Adrenal gland (tissue), 12 donors: ENCODE data around the gene KRTAP19-1. TPM values are rescaled to one million over a fixed set of nuclear protein-coding genes. Genes with fewer than 3 reads are reported as not detected.

Experiments used
- DNase-seq, 7 donors: peaks; one replicate each; pipeline ENCODE4 v3.0.0-alpha.2; 2019 to 2020
- H3K27ac ChIP-seq, 5 donors: fragments of 200-600 bp; sonication (generic) in 4 of 5; 1 replicate in 3 of 5; 2 replicates in 2 of 5; pipeline versions ENCODE4 v1.5.1 to v1.8.0; 2016 to 2020; ENCODE audit warnings: mild to moderate bottlenecking in 1 of 5
- H3K27me3 ChIP-seq: fragments of 200-600 bp; 2 replicates; pipeline ENCODE4 v1.8.0; 2021
- H3K36me3 ChIP-seq, 2 donors: fragments of 200-600 bp; replicated peaks in 1 of 2; 1 replicate in 1 of 2; 2 replicates in 1 of 2; pipeline versions ENCODE4 v1.5.1 to v1.8.0; 2018 to 2022
- H3K4me1 ChIP-seq, 2 donors: fragments of 200-600 bp; replicated peaks in 1 of 2; 1 replicate in 1 of 2; 2 replicates in 1 of 2; pipeline versions ENCODE4 v1.5.1 to v1.8.0; 2018 to 2021
- H3K4me3 ChIP-seq, 4 donors: fragments of 200-600 bp; sonication (generic) in 3 of 4; one replicate each; pipeline ENCODE4 v1.5.1; 2016 to 2018
- H3K9me3 ChIP-seq, 3 donors: fragments of 200-600 bp; sonication (generic) in 1 of 3; replicated peaks in 1 of 3; 1 replicate in 2 of 3; 2 replicates in 1 of 3; pipeline versions ENCODE4 v1.5.1 to v1.8.0; 2016 to 2021
- POLR2A ChIP-seq, 2 donors: fragments of 450-650 bp; IDR thresholded peaks; one replicate each; pipeline ENCODE4 v1.6.1; 2017; ENCODE audit warnings: antibody characterized with exemption in 2 of 2, mild to moderate bottlenecking in 2 of 2, moderate library complexity in 1 of 2
- WGBS, 4 donors: extraction: QIAGEN DNeasy Blood & Tissue Kit in 2 of 4; methylation state at CpG; one replicate each; pipeline versions ENCODE4 v1.1.5 to v1.1.7; 2013 to 2017; 5-methylcytosine and 5-hydroxymethylcytosine counted together
- intact Hi-C, 2 donors: fragments of 100-400 bp; cut with DNase I; formaldehyde crosslinking; loops; one replicate each; pipeline versions ENCODE4 v1.14.1 to v1.15.0; 2022 to 2023
- polyA plus RNA-seq, 3 donors: library from polyadenylated mRNA; stranded (reverse); fragments of 200-250 nt in 2 of 3; fragments of 350-450 nt in 1 of 3; fragmentation: Illumina TruSeq in 1 of 3; extraction: RNeasy Lipid Tissue Mini Kit (QIAGEN cat#74804) in 1 of 3; gene quantifications; one replicate each; pipeline ENCODE4 v1.2.3, GENCODE V29; 2013 to 2014
- total RNA-seq, 9 donors: library from RNA; depleted of rRNA in 4 of 9; stranded (reverse); fragments of >200 nt in 4 of 9; fragments of 120-200 nt in 1 of 9; fragmentation: NEBNext Ultra II Directional in 1 of 9; extraction: Animal tissue kit (Norgen Biotek cat#: 25700) in 1 of 9; gene quantifications; one replicate each; pipeline versions ENCODE4 v1.1.0 to v1.2.4, GENCODE V29; 2013 to 2023
- TF ChIP-seq, protein P1 (sequence below), 6 experiments: fragments of 450-650 bp in 4 of 6; fragments of 200-600 bp in 2 of 6; sonication (generic) in 1 of 6; IDR thresholded peaks; 1 replicate in 5 of 6; 2 replicates in 1 of 6; pipeline versions ENCODE4 v1.5.1 to v1.8.0; 2016 to 2021; ENCODE audit warnings: antibody characterized with exemption in 6 of 6, mild to moderate bottlenecking in 2 of 6, moderate library complexity in 1 of 6
- donor health status: healthy with polysubstance abuse.
- donor health status: Bipolar disorder and iron deficiency.
- donor health status: DM: yes; HTN: yes; CAD: no.
- donor health status: DM: no; HTN: no; CAD: no.
- donor health status: DM: no; HTN: no; CAD: no.
- donor health status: DM: yes; HTN: yes; CAD: no.

The KRTAP19-1 gene
- total and polyA plus RNA-seq, 12 donors: not detected

GRCh38 chr21:30497065-30497464, 16.9 kb upstream of the KRTAP19-1 start, which contains the start of gene KRTAP19-4:
Gene KRTAP19-4 (minus strand): TSS chr21:30497165. CDS start chr21:30497110, 55 bp downstream.
- no peaks in the 10 kb centered on the region for H3K4me1 ChIP-seq
- WGBS, 4 donors: 58 to 72% (median 68%) methylated on average over 4 of the region's 4 CpGs
- H3K27ac ChIP-seq: no peak within 1 kb of the TSS
- H3K36me3 ChIP-seq: no peaks in the 10 kb centered on the region
- no peak for TF ChIP-seq POLR2A (IDR thresholded peaks at IDR 0.05)
- no peaks in the 10 kb centered on the region for H3K27me3 ChIP-seq
- H3K4me3 ChIP-seq: peak within 1 kb of the TSS in 1 of 4 donors; percentile 14
- intact Hi-C loops: no loop called here
- peaks cover 0 to 5% (median 0%) of the 10 kb centered on the region in 3 donors for H3K9me3 ChIP-seq
- DNase-seq: no peak

GRCh38 chr21:30491963-30492428, 11.8 kb upstream of the KRTAP19-1 start, which contains the start of gene KRTAP19-3:
Gene KRTAP19-3 (minus strand): TSS chr21:30492013. CDS start chr21:30491957, 56 bp downstream.
- H3K9me3 ChIP-seq: peaks cover 0 to 5% (median 0%) of the 10 kb centered on the region in 3 donors
- no peaks in the 10 kb centered on the region for H3K4me1 ChIP-seq
- H3K36me3 ChIP-seq: no peaks in the 10 kb centered on the region
- 70 to 86% (median 76%) methylated on average over 2 of the region's 2 CpGs for WGBS, 4 donors
- intact Hi-C loops: no loop called here
- H3K27ac ChIP-seq: no peak within 1 kb of the TSS
- DNase-seq: no peak
- H3K4me3 ChIP-seq: no peak within 1 kb of the TSS
- TF ChIP-seq POLR2A (IDR thresholded peaks at IDR 0.05): no peak
- TF ChIP-seq, protein P1, sequence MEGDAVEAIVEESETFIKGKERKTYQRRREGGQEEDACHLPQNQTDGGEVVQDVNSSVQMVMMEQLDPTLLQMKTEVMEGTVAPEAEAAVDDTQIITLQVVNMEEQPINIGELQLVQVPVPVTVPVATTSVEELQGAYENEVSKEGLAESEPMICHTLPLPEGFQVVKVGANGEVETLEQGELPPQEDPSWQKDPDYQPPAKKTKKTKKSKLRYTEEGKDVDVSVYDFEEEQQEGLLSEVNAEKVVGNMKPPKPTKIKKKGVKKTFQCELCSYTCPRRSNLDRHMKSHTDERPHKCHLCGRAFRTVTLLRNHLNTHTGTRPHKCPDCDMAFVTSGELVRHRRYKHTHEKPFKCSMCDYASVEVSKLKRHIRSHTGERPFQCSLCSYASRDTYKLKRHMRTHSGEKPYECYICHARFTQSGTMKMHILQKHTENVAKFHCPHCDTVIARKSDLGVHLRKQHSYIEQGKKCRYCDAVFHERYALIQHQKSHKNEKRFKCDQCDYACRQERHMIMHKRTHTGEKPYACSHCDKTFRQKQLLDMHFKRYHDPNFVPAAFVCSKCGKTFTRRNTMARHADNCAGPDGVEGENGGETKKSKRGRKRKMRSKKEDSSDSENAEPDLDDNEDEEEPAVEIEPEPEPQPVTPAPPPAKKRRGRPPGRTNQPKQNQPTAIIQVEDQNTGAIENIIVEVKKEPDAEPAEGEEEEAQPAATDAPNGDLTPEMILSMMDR (IDR thresholded peaks at IDR 0.05): no peak
- no peaks in the 10 kb centered on the region for H3K27me3 ChIP-seq

DNA sequence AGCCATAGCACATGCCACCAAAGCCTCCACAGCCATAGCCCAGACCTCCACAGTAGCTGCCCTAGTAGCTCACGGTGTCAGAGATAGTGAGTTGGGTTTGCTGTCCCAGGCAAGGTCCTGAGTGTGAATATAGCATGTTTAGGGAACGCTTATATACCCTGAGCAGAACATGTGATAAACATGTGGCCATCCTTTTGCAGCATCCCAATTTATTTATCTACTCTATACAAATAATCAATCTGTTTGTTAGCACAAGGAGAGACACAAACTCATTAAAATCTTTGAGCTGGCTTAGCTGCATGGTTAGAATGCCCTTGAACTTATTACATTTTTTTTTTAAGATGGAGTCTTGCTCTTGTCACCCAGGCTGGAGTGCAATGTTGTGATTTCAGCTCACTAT, 7.2 kb upstream of the KRTAP19-1 start, which contains the start of gene KRTAP19-2:
Gene KRTAP19-2 (minus strand): TSS at position 101 of the 400 bp plus-strand sequence. CDS start 88 bp downstream, at position 13.
- DNase-seq: no peak
- no peaks in the 10 kb centered on the region for H3K27me3 ChIP-seq
- intact Hi-C loops: no loop called here

DNA sequence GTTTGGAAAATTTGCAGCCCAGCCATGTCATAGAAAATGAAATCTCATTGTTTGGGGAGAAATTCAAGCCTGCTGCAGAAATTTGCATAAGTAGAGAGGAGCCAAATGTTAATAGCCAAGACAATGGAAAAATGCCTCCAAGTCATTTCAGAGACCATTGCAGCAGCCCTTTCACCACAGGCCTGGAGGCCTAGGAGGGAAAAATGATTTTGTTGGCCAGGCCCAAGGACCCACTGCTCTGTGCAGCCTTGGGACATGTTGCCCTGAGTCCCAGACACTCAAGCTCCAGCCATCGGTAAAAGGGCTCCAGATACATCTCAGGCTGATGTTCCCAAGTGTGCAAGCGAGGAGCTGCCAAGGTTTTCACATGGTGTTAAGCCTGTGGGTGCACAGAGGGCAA, 6.0 kb upstream of the KRTAP19-1 start:
- H3K36me3 ChIP-seq: no peaks in the 10 kb centered on the region
- H3K4me1 ChIP-seq: no peaks in the 10 kb centered on the region
- DNase-seq: no peak
- no peak overlapping the region for H3K27ac ChIP-seq
- 42 to 79% (median 74%) methylated on average over 2 of the region's 2 CpGs for WGBS, 4 donors
- no peak for TF ChIP-seq POLR2A (IDR thresholded peaks at IDR 0.05)
- TF ChIP-seq, protein P1 (IDR thresholded peaks at IDR 0.05): no peak
- no peak overlapping the region for H3K4me3 ChIP-seq
- H3K9me3 ChIP-seq: no peaks in the 10 kb centered on the region
- intact Hi-C loops: no loop called here
- H3K27me3 ChIP-seq: no peaks in the 10 kb centered on the region

More for the DNA sequence above, 7.2 kb upstream of the KRTAP19-1 start, which contains the start of gene KRTAP19-2:
- H3K36me3 ChIP-seq: no peaks in the 10 kb centered on the region
- no peak within 1 kb of the TSS for H3K4me3 ChIP-seq
- H3K27ac ChIP-seq: no peak within 1 kb of the TSS
- H3K9me3 ChIP-seq: no peaks in the 10 kb centered on the region
- TF ChIP-seq POLR2A (IDR thresholded peaks at IDR 0.05): no peak
- TF ChIP-seq, protein P1 (IDR thresholded peaks at IDR 0.05): no peak
- 77 to 100% (median 88%) methylated on average over 1 to 2 of the region's 2 CpGs for WGBS, 4 donors
- H3K4me1 ChIP-seq: no peaks in the 10 kb centered on the region

DNA sequence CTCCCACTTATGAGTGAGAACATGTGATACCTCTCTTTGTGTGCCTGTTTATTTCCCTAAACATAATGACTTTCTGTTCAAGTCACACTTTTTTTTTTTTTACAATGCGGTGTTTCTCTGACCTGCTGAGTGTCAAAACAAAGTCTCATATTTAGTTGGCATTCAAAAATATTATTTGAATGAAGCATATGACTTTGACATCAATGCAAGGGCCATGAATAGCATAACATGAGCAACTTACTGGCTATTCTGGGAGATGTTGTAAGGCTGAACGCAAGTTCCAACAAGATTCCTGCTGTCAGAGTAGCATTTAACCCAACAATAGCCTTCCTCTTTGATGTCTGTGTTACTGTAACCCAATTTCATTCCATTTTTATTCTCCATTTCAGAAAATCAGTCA, 2.0 kb upstream of the KRTAP19-1 start:
- intact Hi-C loops: no loop called here
- no peak for DNase-seq
- TF ChIP-seq POLR2A (IDR thresholded peaks at IDR 0.05): no peak
- TF ChIP-seq, protein P1 (IDR thresholded peaks at IDR 0.05): no peak
- no peaks in the 10 kb centered on the region for H3K9me3 ChIP-seq
- no peaks in the 10 kb centered on the region for H3K4me1 ChIP-seq
- 71 to 78% (median 72%) methylated on average over 2 of the region's 2 CpGs for WGBS, 4 donors
- H3K36me3 ChIP-seq: no peaks in the 10 kb centered on the region
- H3K4me3 ChIP-seq: no peak overlapping the region
- no peaks in the 10 kb centered on the region for H3K27me3 ChIP-seq
- H3K27ac ChIP-seq: no peak overlapping the region
